Activated B cell treated with CpG ODN at 0.5 μM for 24 hours (primary cell): Measurements from ENCODE around the gene ZNF408. TPM values are rescaled to one million over a fixed set of nuclear protein-coding genes. Genes with fewer than 3 reads are reported as not detected.

ENCODE experiments used
- ATAC-seq: fragments of 200-7000 bp; cut with Tn5 transposase; one replicate; pipeline ENCODE4 v1.10.0; 2021; ENCODE audit warnings: low read depth, mild to moderate bottlenecking, moderate library complexity
- CTCF ChIA-PET: fragments of 350-600 bp; sonication (Branson Sonifier 250); formaldehyde crosslinking; loops from one replicate; lab custom pipeline; 2021; ENCODE audit warnings: antibody characterized with exemption; lab: Charles Lee
- POLR2A ChIA-PET: fragments of 350-600 bp; sonication (Branson Sonifier 250); formaldehyde crosslinking; loops from one replicate; lab custom pipeline; 2021; ENCODE audit warnings: antibody characterized with exemption; lab: Charles Lee
- DNase-seq: peaks from one replicate; pipeline ENCODE4 v3.0.0; 2022
- H3K27ac Mint-ChIP-seq: one replicate; pipeline ENCODE4 v1.8.0; 2020; ENCODE audit warnings: mixed read lengths
- H3K27me3 Mint-ChIP-seq: one replicate; pipeline ENCODE4 v1.8.0; 2021; ENCODE audit warnings: mixed read lengths
- H3K36me3 Mint-ChIP-seq: one replicate; pipeline ENCODE4 v1.8.0; 2021; ENCODE audit warnings: low read depth, mixed read lengths
- H3K4me1 Mint-ChIP-seq: one replicate; pipeline ENCODE4 v1.8.0; 2021; ENCODE audit warnings: mixed read lengths
- H3K4me3 Mint-ChIP-seq: one replicate; pipeline ENCODE4 v1.8.0; 2020; ENCODE audit warnings: mild to moderate bottlenecking, mixed read lengths
- H3K9me3 Mint-ChIP-seq: one replicate; pipeline ENCODE4 v1.8.0; 2020; ENCODE audit warnings: mixed read lengths
- CTCF ChIP-seq: fragments of 200-600 bp; IDR thresholded peaks from one replicate; pipeline ENCODE4 v1.8.0; 2022; ENCODE audit warnings: antibody characterized with exemption, mild to moderate bottlenecking
- intact Hi-C: fragments of 100-400 bp; cut with micrococcal nuclease; formaldehyde crosslinking; loops from one replicate; pipeline ENCODE4 v1.15.1; 2024
- total RNA-seq: library from RNA; stranded (reverse); gene quantifications from 2 replicates; pipeline ENCODE4 v1.2.3, GENCODE V29; 2022

ZNF408 gene
- total RNA-seq, 1 donor from 2014 or later, result 16.1 TPM

DNA sequence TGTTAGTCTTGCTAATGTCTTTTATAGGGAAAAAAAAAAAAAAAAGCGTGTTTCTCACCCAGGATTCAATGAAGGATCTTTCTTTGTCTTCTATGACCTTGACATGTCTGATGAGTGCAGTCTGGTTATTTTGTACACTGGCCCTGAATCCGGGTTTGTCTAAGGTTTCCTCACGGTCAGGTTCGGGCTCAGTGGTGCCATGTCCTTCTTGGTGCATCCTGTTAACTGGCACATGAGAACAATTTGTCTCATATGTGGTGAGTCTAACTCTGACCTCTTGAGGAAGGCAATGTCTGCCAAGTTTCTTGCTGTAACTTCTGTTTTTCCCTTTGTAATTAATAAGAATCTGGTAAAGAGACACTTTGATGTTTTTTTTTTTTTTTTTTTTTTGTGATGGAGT is 30.7 kb downstream of the ZNF408 start:
- TF ChIP-seq CTCF, result no peak
- intact Hi-C loops, result no loop called here
- Mint-ChIP-seq H3K9me3 (no peaks in the 10 kb centered on the region), H3K4me3 (no peak overlapping the region), H3K27ac (no peak overlapping the region), H3K27me3 (no peaks in the 10 kb centered on the region), H3K36me3 (no peaks in the 10 kb centered on the region), H3K4me1 (no peaks in the 10 kb centered on the region)
- ChIA-PET POLR2A (no interaction called here), CTCF (no interaction called here)
- no peak for ATAC-seq
- no peak for DNase-seq

DNA sequence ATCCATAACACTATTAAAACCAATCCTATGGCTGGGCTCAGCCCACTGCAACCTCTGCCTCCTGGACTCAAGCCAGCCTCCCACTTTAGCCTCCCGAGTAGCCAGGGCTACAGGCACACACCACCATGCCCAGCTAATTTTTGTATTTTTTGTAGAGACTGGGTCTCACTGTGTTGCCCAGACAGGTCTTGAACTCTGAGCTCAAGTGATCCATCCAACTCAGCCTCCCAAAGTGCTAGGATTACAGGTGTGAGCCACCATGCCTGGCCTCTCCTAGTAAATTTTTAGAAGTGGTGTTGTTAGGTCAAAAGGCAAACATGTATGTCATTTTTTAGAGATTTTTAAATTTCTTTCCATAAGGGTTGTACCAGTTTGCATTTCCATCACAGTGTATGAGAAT is 32.4 kb downstream of the ZNF408 start:
- no peak for ATAC-seq
- CTCF ChIA-PET, result no interaction called here

GRCh38 chr11:46736146-46736545 is 35.3 kb downstream of the ZNF408 start:
- no peak for TF ChIP-seq CTCF
- intact Hi-C loops, result no loop called here
- Mint-ChIP-seq H3K4me3 (no peak overlapping the region), H3K4me1 (no peaks in the 10 kb centered on the region), H3K27me3 (no peaks in the 10 kb centered on the region), H3K36me3 (no peaks in the 10 kb centered on the region), H3K9me3 (no peaks in the 10 kb centered on the region), H3K27ac (no peak overlapping the region)
- CTCF ChIA-PET, result no interaction called here
- POLR2A ChIA-PET, result no interaction called here
- DNase-seq (no peak), ATAC-seq (no peak)

More for the DNA sequence above, 32.4 kb downstream of the ZNF408 start:
- no peak overlapping the region for H3K27ac Mint-ChIP-seq
- DNase-seq, result no peak
- no peak overlapping the region for H3K4me3 Mint-ChIP-seq
- no peaks in the 10 kb centered on the region for H3K27me3 Mint-ChIP-seq
- H3K9me3 Mint-ChIP-seq, result no peaks in the 10 kb centered on the region
- no peaks in the 10 kb centered on the region for H3K4me1 Mint-ChIP-seq
- no peak for TF ChIP-seq CTCF
- intact Hi-C loops, result no loop called here
- POLR2A ChIA-PET, result no interaction called here
- no peaks in the 10 kb centered on the region for H3K36me3 Mint-ChIP-seq

GRCh38 chr11:46736615-46737014 is 35.8 kb downstream of the ZNF408 start:
- DNase-seq, result no peak
- no peak overlapping the region for H3K27ac Mint-ChIP-seq
- H3K4me1 Mint-ChIP-seq, result no peaks in the 10 kb centered on the region
- ChIA-PET CTCF (no interaction called here), POLR2A (no interaction called here)
- H3K27me3 Mint-ChIP-seq, result no peaks in the 10 kb centered on the region
- no peak for TF ChIP-seq CTCF
- no peak for ATAC-seq
- H3K4me3 Mint-ChIP-seq, result no peak overlapping the region
- H3K9me3 Mint-ChIP-seq, result no peaks in the 10 kb centered on the region
- intact Hi-C loops, result no loop called here
- peaks cover 4% of the 10 kb centered on the region for H3K36me3 Mint-ChIP-seq

DNA sequence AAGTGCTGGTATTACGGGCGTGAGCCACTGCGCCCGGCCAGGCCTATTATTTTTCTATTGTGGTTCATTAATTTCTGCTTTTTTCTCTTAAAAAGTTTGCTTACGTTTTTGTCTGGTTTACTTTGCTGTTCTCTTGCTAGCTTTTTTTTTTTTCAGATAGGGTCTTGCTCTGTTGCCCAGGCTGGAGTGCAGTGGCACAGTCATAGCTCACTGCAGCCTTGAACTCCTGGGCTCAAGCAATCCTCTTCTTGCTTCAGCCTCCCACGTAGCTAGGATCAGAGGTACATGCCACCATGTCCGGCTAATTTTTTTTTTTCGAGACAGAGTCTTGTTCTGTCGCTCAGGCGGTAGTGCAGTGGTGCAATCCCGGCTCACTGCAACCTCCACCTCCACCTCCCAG is 36.9 kb downstream of the ZNF408 start:
- no peak for ATAC-seq
- H3K4me1 Mint-ChIP-seq, result no peaks in the 10 kb centered on the region
- CTCF ChIA-PET, result no interaction called here
- H3K27me3 Mint-ChIP-seq, result no peaks in the 10 kb centered on the region
- no peaks in the 10 kb centered on the region for H3K9me3 Mint-ChIP-seq
- H3K36me3 Mint-ChIP-seq, result peaks cover 15% of the 10 kb centered on the region
- H3K4me3 Mint-ChIP-seq, result no peak overlapping the region
- no peak for DNase-seq
- no peak overlapping the region for H3K27ac Mint-ChIP-seq
- POLR2A ChIA-PET, result no interaction called here
- intact Hi-C loops, result no loop called here
- TF ChIP-seq CTCF, result no peak
